Tibial artery (tissue), 4 donors: ENCODE measurements around the gene CHD6.
A peak's percentile ranks its signal among the peaks of the same experiment; 100 is the strongest.

Experiments used
- DNase-seq, 2 donors: peaks; one replicate each; pipeline ENCODE4 v3.0.0-alpha.2; 2019
- H3K27ac ChIP-seq, 2 donors: fragments of 200-600 bp; sonication (generic) in 1 of 2; 1 replicate in 1 of 2; 2 replicates in 1 of 2; pipeline ENCODE4 v1.5.1; 2018 to 2019; ENCODE audit warnings: mild to moderate bottlenecking in 1 of 2
- H3K27me3 ChIP-seq, 2 donors: fragments of 200-600 bp; sonication (generic) in 1 of 2; one replicate each; pipeline versions ENCODE4 v1.5.1 to v1.6.0; 2016 to 2019
- H3K36me3 ChIP-seq, 3 donors: fragments of 200-600 bp; sonication (generic) in 2 of 3; one replicate each; pipeline ENCODE4 v1.5.1; 2016 to 2019; ENCODE audit warnings: mild to moderate bottlenecking in 2 of 3
- H3K4me1 ChIP-seq, 4 donors: fragments of 200-600 bp; sonication (generic) in 2 of 4; 1 replicate in 3 of 4; 2 replicates in 1 of 4; pipeline ENCODE4 v1.5.1; 2016 to 2019
- H3K4me3 ChIP-seq, 2 donors: fragments of 200-600 bp; sonication (generic) in 1 of 2; 1 replicate in 1 of 2; 2 replicates in 1 of 2; pipeline ENCODE4 v1.5.1; 2018 to 2019; ENCODE audit warnings: mild to moderate bottlenecking in 2 of 2
- H3K9me3 ChIP-seq, 3 donors: fragments of 200-600 bp; sonication (generic) in 1 of 3; one replicate each; pipeline ENCODE4 v1.5.1; 2016 to 2019
- CTCF ChIP-seq, 2 experiments: fragments of 200-600 bp in 1 of 2; fragments of 450-650 bp in 1 of 2; IDR thresholded peaks; one replicate each; pipeline ENCODE4 v1.5.1; 2017 to 2019; ENCODE audit warnings: antibody characterized with exemption in 2 of 2, mild to moderate bottlenecking in 1 of 2, moderate library complexity in 1 of 2
- intact Hi-C: fragments of 100-400 bp; cut with DNase I; formaldehyde crosslinking; loops from one replicate; pipeline ENCODE4 v1.15.0; 2023; ENCODE audit warnings: low total_unique reads

CHD6 gene

GRCh38 chr20:41411391-41411847, 206.8 kb downstream of the CHD6 start:
- no peak for DNase-seq
- peaks cover 66 to 92% (median 87%) of the 10 kb centered on the region in 3 donors for H3K36me3 ChIP-seq
- H3K4me1 ChIP-seq, result peaks cover 0 to 10% (median 4%) of the 10 kb centered on the region in 4 donors
- H3K4me3 ChIP-seq, result no peak overlapping the region
- H3K27ac ChIP-seq, result peak overlapping the region in 1 of 2 donors; percentile 1
- no peaks in the 10 kb centered on the region for H3K27me3 ChIP-seq
- H3K9me3 ChIP-seq, result no peaks in the 10 kb centered on the region
- intact Hi-C loops, result no loop called here
- peak; percentile 43 to 48 for TF ChIP-seq CTCF (IDR thresholded peaks at IDR 0.05)

GRCh38 chr20:41408986-41409385, 209.2 kb downstream of the CHD6 start:
- Histone ChIP-seq H3K36me3 (peaks cover 69 to 92% (median 87%) of the 10 kb centered on the region in 3 donors), H3K27ac (no peak overlapping the region), H3K27me3 (no peaks in the 10 kb centered on the region), H3K4me3 (no peak overlapping the region), H3K4me1 (peaks cover 0 to 10% (median 4%) of the 10 kb centered on the region in 4 donors), H3K9me3 (no peaks in the 10 kb centered on the region)
- intact Hi-C loops, result loop anchor here (10.0 kb wide), 1 partner anchor 274 kb away; the partner anchor contains the start of gene PLCG1
- TF ChIP-seq CTCF (IDR thresholded peaks at IDR 0.05), result no peak
- no peak for DNase-seq

GRCh38 chr20:41408156-41408794, 209.9 kb downstream of the CHD6 start:
- H3K9me3 ChIP-seq, result no peaks in the 10 kb centered on the region
- no peak overlapping the region for H3K4me3 ChIP-seq
- DNase-seq, result no peak
- peaks cover 0 to 10% (median 4%) of the 10 kb centered on the region in 4 donors for H3K4me1 ChIP-seq
- H3K27ac ChIP-seq, result no peak overlapping the region
- intact Hi-C loops, result loop anchor here (10.0 kb wide), 1 partner anchor 273 kb away; the partner anchor contains the start of gene PLCG1
- H3K27me3 ChIP-seq, result no peaks in the 10 kb centered on the region
- peaks cover 74 to 92% (median 87%) of the 10 kb centered on the region in 3 donors for H3K36me3 ChIP-seq
- TF ChIP-seq CTCF (IDR thresholded peaks at IDR 0.05), result no peak

GRCh38 chr20:41407607-41408006, 210.6 kb downstream of the CHD6 start:
- no peak overlapping the region for H3K27ac ChIP-seq
- H3K27me3 ChIP-seq, result no peaks in the 10 kb centered on the region
- intact Hi-C loops, result loop anchor here (10.0 kb wide), 1 partner anchor 273 kb away; the partner anchor contains the start of gene PLCG1
- TF ChIP-seq CTCF (IDR thresholded peaks at IDR 0.05), result no peak
- no peak overlapping the region for H3K4me3 ChIP-seq
- H3K4me1 ChIP-seq, result peaks cover 0 to 10% (median 4%) of the 10 kb centered on the region in 4 donors
- no peaks in the 10 kb centered on the region for H3K9me3 ChIP-seq
- no peak for DNase-seq
- H3K36me3 ChIP-seq, result peaks cover 73 to 88% (median 83%) of the 10 kb centered on the region in 3 donors

- no peak overlapping the region for H3K4me3 ChIP-seq
- H3K4me1 ChIP-seq, result peaks cover 0 to 9% (median 4%) of the 10 kb centered on the region in 4 donors
- intact Hi-C loops, result loop anchor here (10.0 kb wide), 1 partner anchor 272 kb away; the partner anchor contains the start of gene PLCG1
- no peaks in the 10 kb centered on the region for H3K27me3 ChIP-seq
- TF ChIP-seq CTCF (IDR thresholded peaks at IDR 0.05), result no peak
- no peak overlapping the region for H3K27ac ChIP-seq
- H3K36me3 ChIP-seq, result peaks cover 66 to 83% (median 79%) of the 10 kb centered on the region in 3 donors
- H3K9me3 ChIP-seq, result no peaks in the 10 kb centered on the region
- no peak for DNase-seq
Observed at GRCh38 chr20:41406896-41407444, 211.2 kb downstream of the CHD6 start.
